Mesothelial cell of epicardium (in vitro differentiated cells): ENCODE results near the gene OR8B3. TPM values are rescaled to one million over a fixed set of nuclear protein-coding genes. Genes with fewer than 3 reads are reported as not detected.
"Not testable (repeated sequence)": the region's sequence is repeated elsewhere in the genome, so short reads cannot be mapped to it uniquely, and the experiment has no call there.

Experiments used
- DNase-seq, 2 experiments: peaks; one replicate each; pipeline ENCODE4 v3.0.0; 2021; ENCODE audit warnings: low spot score in 2 of 2; ENCODE audit not compliant: unreplicated experiment in 2 of 2
- H3K27ac Mint-ChIP-seq: 2 replicates; pipeline ENCODE4 v1.8.0; 2021; ENCODE audit warnings: mixed read lengths
- H3K27me3 Mint-ChIP-seq: 2 replicates; pipeline ENCODE4 v1.8.0; 2021; ENCODE audit warnings: low read depth, mixed read lengths
- H3K36me3 Mint-ChIP-seq: 2 replicates; pipeline ENCODE4 v1.8.0; 2021; ENCODE audit warnings: mixed read lengths
- H3K4me1 Mint-ChIP-seq: 2 replicates; pipeline ENCODE4 v1.8.0; 2021; ENCODE audit warnings: mixed read lengths
- H3K4me3 Mint-ChIP-seq: 2 replicates; pipeline ENCODE4 v1.8.0; 2021; ENCODE audit warnings: mild to moderate bottlenecking, moderate library complexity, mixed read lengths
- H3K9me3 Mint-ChIP-seq: 2 replicates; pipeline ENCODE4 v1.8.0; 2021; ENCODE audit warnings: mixed read lengths
- total RNA-seq: library from RNA; stranded (reverse); gene quantifications from 3 replicates; pipeline ENCODE4 v1.2.1, GENCODE V29; 2021
- TF ChIP-seq, protein P1 (sequence below): fragments of 200-600 bp; sonication (generic); IDR thresholded peaks from one replicate; pipeline ENCODE4 v1.5.0; 2021; ENCODE audit warnings: antibody characterized with exemption; ENCODE audit not compliant: unreplicated experiment

Gene OR8B3
- total RNA-seq, 1 donor from 2014 or later: not detected

DNA sequence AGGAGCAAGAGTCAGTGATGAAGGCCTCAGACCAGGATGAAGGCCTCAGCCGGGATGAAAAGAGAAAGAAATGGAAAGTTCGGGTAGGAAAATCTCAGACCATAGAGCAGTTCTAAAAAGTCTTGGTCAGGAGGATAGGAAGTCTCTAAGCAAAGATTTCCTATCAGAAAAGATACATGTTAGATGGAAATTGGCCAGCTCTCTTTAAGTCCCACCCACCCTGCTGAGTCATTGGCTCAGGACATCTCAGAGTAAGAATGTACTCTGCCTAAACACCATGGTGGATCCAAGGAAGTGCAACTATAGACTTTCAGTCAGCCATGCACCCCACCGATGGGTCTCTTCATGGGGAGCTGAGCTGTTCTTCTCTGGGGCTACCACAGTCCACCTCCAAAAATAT is 4.4 kb downstream of the OR8B3 start:
- TF ChIP-seq, protein P1, sequence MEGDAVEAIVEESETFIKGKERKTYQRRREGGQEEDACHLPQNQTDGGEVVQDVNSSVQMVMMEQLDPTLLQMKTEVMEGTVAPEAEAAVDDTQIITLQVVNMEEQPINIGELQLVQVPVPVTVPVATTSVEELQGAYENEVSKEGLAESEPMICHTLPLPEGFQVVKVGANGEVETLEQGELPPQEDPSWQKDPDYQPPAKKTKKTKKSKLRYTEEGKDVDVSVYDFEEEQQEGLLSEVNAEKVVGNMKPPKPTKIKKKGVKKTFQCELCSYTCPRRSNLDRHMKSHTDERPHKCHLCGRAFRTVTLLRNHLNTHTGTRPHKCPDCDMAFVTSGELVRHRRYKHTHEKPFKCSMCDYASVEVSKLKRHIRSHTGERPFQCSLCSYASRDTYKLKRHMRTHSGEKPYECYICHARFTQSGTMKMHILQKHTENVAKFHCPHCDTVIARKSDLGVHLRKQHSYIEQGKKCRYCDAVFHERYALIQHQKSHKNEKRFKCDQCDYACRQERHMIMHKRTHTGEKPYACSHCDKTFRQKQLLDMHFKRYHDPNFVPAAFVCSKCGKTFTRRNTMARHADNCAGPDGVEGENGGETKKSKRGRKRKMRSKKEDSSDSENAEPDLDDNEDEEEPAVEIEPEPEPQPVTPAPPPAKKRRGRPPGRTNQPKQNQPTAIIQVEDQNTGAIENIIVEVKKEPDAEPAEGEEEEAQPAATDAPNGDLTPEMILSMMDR: no peak
- no peaks in the 10 kb centered on the region for H3K27me3 Mint-ChIP-seq
- no peak for DNase-seq
- no peak overlapping the region for H3K27ac Mint-ChIP-seq
- no peaks in the 10 kb centered on the region for H3K4me1 Mint-ChIP-seq
- no peak overlapping the region for H3K4me3 Mint-ChIP-seq
- no peaks in the 10 kb centered on the region for H3K36me3 Mint-ChIP-seq
- peaks cover 5% of the 10 kb centered on the region for H3K9me3 Mint-ChIP-seq

DNA sequence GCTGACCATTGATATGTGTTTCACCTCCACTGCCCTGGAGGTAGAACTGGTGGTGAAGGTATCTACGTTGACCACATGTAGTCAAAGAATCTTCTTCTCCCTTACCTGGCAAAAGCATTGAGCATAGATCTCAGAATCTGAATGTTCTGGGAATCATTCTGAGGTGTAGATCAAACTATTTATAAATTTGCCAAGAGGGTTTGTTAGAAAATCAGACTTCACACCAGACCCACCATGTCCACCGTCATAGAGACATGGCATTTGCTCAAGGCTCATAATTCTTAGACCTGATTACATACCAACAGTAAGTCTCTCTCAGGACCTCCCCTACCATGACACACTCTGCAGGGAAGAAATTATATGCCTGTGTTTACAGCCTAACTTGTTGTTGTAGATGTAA is 14.4 kb downstream of the OR8B3 start, which contains the start of gene OR8B2:
TSS of gene OR8B2 (minus strand) at position 101 of the 400 bp plus-strand sequence. CDS start 1,156 bp downstream, outside the sequence.
- H3K4me3 Mint-ChIP-seq: no peak within 1 kb of the TSS
- no peaks in the 10 kb centered on the region for H3K36me3 Mint-ChIP-seq
- TF ChIP-seq, protein P1: no peak
- H3K27ac Mint-ChIP-seq: no peak within 1 kb of the TSS
- DNase-seq: no peak
- H3K4me1 Mint-ChIP-seq: no peaks in the 10 kb centered on the region
- H3K9me3 Mint-ChIP-seq: peaks cover 3% of the 10 kb centered on the region
- no peaks in the 10 kb centered on the region for H3K27me3 Mint-ChIP-seq

DNA sequence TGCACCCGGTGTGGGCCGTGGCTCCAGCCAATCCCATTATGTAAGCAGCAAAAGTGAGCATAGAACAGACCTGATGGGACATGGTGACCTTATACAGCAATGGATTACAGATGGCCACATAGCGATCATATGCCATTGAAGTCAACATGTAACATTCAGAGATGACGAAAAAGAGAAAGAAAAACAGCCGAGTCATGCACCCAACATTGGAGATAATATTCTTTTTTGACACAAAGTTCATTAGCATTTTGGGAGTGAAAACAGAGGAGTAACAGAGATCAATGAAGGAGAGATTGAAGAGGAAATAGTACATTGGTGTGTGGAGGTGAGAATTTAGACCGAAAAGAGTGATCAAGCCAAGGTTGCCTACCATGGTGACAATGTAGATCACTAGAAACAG is 16.0 kb downstream of the OR8B3 start:
- DNase-seq, H3K4me1 Mint-ChIP-seq, H3K27me3 Mint-ChIP-seq, H3K9me3 Mint-ChIP-seq, H3K27ac Mint-ChIP-seq, H3K36me3 Mint-ChIP-seq, H3K4me3 Mint-ChIP-seq: not testable (repeated sequence)

DNA sequence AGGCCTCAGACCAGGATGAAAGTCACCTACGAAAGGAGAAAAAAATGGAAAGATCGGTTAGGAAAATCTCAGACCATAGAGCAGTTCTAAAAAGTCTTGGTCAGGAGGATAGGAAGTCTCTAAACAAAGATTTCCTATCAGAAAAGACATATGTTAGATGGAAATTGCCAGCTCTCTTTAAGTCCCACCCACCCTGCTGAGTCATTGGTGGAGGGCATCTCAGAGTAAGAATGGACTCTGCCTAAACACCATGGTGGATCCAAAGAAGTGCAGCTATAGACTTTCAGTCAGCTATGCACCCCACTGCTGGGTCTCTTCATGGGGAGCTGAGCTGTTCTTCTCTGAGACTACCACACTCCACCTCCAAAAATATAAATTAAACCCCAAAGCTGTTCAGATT is 18.2 kb downstream of the OR8B3 start:
- H3K27me3 Mint-ChIP-seq: peaks cover 5% of the 10 kb centered on the region
- H3K4me1 Mint-ChIP-seq: no peaks in the 10 kb centered on the region
- DNase-seq: no peak
- H3K9me3 Mint-ChIP-seq: no peaks in the 10 kb centered on the region
- no peak overlapping the region for H3K27ac Mint-ChIP-seq
- no peaks in the 10 kb centered on the region for H3K36me3 Mint-ChIP-seq
- no peak overlapping the region for H3K4me3 Mint-ChIP-seq
- TF ChIP-seq, protein P1: no peak

DNA sequence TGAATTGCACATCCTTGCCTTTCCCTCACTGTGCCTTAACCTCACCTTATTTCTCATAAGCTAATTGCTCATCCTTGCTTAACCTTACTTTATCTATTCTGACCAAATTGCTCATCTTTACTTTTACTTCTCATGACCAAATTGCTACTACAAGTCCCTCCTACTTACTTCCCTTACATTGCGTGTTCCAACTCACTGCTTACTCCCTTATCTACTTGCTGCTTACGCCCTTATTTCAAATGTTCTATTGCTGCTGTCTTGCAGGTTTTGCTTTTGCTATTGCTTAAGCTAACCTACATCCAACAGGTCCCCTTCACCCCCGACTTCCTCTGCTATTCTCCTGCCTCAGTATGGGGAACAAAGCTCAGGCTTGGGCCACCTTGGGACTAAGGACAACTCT is 22.5 kb downstream of the OR8B3 start:
- peaks cover 8% of the 10 kb centered on the region for H3K27me3 Mint-ChIP-seq
- H3K27ac Mint-ChIP-seq: no peak overlapping the region
- TF ChIP-seq, protein P1: no peak
- H3K4me3 Mint-ChIP-seq: no peak overlapping the region
- H3K4me1 Mint-ChIP-seq: no peaks in the 10 kb centered on the region
- no peaks in the 10 kb centered on the region for H3K36me3 Mint-ChIP-seq
- DNase-seq: no peak
- peaks cover 3% of the 10 kb centered on the region for H3K9me3 Mint-ChIP-seq

DNA sequence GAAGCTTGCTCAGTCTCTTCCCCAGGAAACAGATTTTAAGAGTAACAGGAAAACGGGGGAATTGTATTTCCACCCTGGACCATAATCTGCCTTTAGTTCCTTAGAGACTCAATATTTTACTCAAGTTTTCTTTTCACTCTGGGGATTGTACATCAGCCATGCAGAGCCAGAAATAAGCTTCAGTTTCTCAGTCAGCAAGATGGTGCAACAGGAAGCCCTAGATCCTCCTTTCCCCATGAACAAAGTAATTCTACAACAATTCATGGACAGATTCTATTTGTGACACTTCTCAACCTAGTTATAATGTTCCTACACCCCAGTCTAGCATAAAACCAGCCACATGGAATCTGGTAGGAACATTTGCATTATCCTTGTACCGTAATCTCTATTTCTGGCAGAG is 39.3 kb downstream of the OR8B3 start:
- no peaks in the 10 kb centered on the region for H3K4me1 Mint-ChIP-seq

More for the DNA sequence above, 39.3 kb downstream of the OR8B3 start:
- Mint-ChIP-seq H3K9me3 (no peaks in the 10 kb centered on the region), H3K36me3 (no peaks in the 10 kb centered on the region), H3K27me3 (peaks cover 29% of the 10 kb centered on the region), H3K27ac (no peak overlapping the region), H3K4me3 (no peak overlapping the region)
- TF ChIP-seq, protein P1: no peak
- DNase-seq: no peak
